H9 (cell line): Measurements from ENCODE around the gene MERTK. TPM values are rescaled to one million over a fixed set of nuclear protein-coding genes. Genes with fewer than 3 reads are reported as not detected.

Source experiments
- DNase-seq: peaks from one replicate; pipeline ENCODE4 v3.0.0-alpha.2; 2017
- H2AFZ ChIP-seq: one replicate; pipeline ENCODE4 v1.6.1; 2013; ENCODE audit warnings: mild to moderate bottlenecking, low read length, control low read depth, moderate library complexity
- H2AK5ac ChIP-seq: 2 replicates; pipeline ENCODE4 v1.6.1; 2013; ENCODE audit warnings: low read length, control low read depth, mixed read lengths; ENCODE audit not compliant: insufficient read length
- H2BK120ac ChIP-seq: one replicate; pipeline ENCODE4 v1.6.1; 2013; ENCODE audit warnings: low read depth, mild to moderate bottlenecking, low read length, control low read depth, inconsistent platforms; ENCODE audit not compliant: poor library complexity, severe bottlenecking
- H2BK12ac ChIP-seq: 2 replicates; pipeline ENCODE4 v1.6.1; 2013; ENCODE audit warnings: low read length, control low read depth, mixed read lengths, low read depth; ENCODE audit not compliant: insufficient read length
- H2BK15ac ChIP-seq: 2 replicates; pipeline ENCODE4 v1.6.1; 2013; ENCODE audit warnings: low read depth, low read length, control low read depth
- H2BK20ac ChIP-seq: one replicate; pipeline ENCODE4 v1.6.1; 2013; ENCODE audit warnings: low read depth, mild to moderate bottlenecking, low read length, control low read depth, inconsistent platforms; ENCODE audit not compliant: poor library complexity, severe bottlenecking
- H2BK5ac ChIP-seq: 2 replicates; pipeline ENCODE4 v1.6.1; 2013; ENCODE audit warnings: low read length, control low read depth, mixed read lengths; ENCODE audit not compliant: insufficient read length
- H3K14ac ChIP-seq: 2 replicates; pipeline ENCODE4 v1.6.1; 2013; ENCODE audit warnings: low read length, control low read depth; ENCODE audit not compliant: insufficient read depth
- H3K18ac ChIP-seq: 2 replicates; pipeline ENCODE4 v1.6.1; 2013; ENCODE audit warnings: low read depth, mild to moderate bottlenecking, mixed read lengths, low read length, control low read depth; ENCODE audit not compliant: insufficient read length
- H3K23ac ChIP-seq: 2 replicates; pipeline ENCODE4 v1.6.1; 2013; ENCODE audit warnings: low read length, control low read depth, mixed read lengths, low read depth; ENCODE audit not compliant: insufficient read length
- H3K23me2 ChIP-seq: 2 replicates; pipeline ENCODE4 v1.6.1; 2013; ENCODE audit warnings: low read depth, mild to moderate bottlenecking, mixed read lengths, low read length, control low read depth; ENCODE audit not compliant: insufficient read length, poor library complexity, severe bottlenecking
- H3K27ac ChIP-seq: 2 replicates; pipeline ENCODE4 v1.5.1; 2013; ENCODE audit warnings: low read length, control low read depth, mixed read lengths, low read depth; ENCODE audit not compliant: insufficient read length
- H3K27me3 ChIP-seq: 2 replicates; pipeline ENCODE4 v1.6.1; 2013; ENCODE audit warnings: low read length, control low read depth, inconsistent platforms; ENCODE audit not compliant: insufficient read depth
- H3K4ac ChIP-seq: 2 replicates; pipeline ENCODE4 v1.6.1; 2013; ENCODE audit warnings: low read depth, mild to moderate bottlenecking, control low read depth, inconsistent platforms, low read length, moderate library complexity
- H3K4me1 ChIP-seq: 2 replicates; pipeline ENCODE4 v1.6.1; 2013; ENCODE audit warnings: low read length, control low read depth, inconsistent platforms; ENCODE audit not compliant: insufficient read depth
- H3K4me2 ChIP-seq: 2 replicates; pipeline ENCODE4 v1.6.1; 2013; ENCODE audit warnings: low read length, control low read depth, mixed read lengths; ENCODE audit not compliant: insufficient read length, insufficient read depth
- H3K56ac ChIP-seq: 2 replicates; pipeline ENCODE4 v1.6.1; 2013; ENCODE audit warnings: low read depth, mild to moderate bottlenecking, mixed read lengths, low read length, control low read depth; ENCODE audit not compliant: insufficient read length
- H3K79me1 ChIP-seq: 2 replicates; pipeline ENCODE4 v1.6.1; 2013; ENCODE audit warnings: low read depth, mild to moderate bottlenecking, moderate library complexity, low read length, control low read depth, inconsistent platforms; ENCODE audit not compliant: insufficient read depth, poor library complexity, severe bottlenecking
- H3K79me2 ChIP-seq: 2 replicates; pipeline ENCODE4 v1.6.1; 2013; ENCODE audit warnings: low read length, control low read depth, inconsistent platforms; ENCODE audit not compliant: insufficient read depth
- H3K9ac ChIP-seq: 2 replicates; pipeline ENCODE4 v1.6.1; 2013; ENCODE audit warnings: low read length, control low read depth, mixed read lengths; ENCODE audit not compliant: insufficient read length; ENCODE audit errors: extremely low read depth
- H3K9me3 ChIP-seq: one replicate; pipeline ENCODE4 v1.6.1; 2013; ENCODE audit warnings: low read depth, low read length, inconsistent platforms; ENCODE audit not compliant: control insufficient read depth
- H3T11ph ChIP-seq: one replicate; pipeline ENCODE4 v1.6.1; 2013; ENCODE audit warnings: mild to moderate bottlenecking, low read length, control low read depth, inconsistent platforms
- H4K20me1 ChIP-seq: one replicate; pipeline ENCODE4 v1.6.1; 2013; ENCODE audit not compliant: control insufficient read depth, insufficient read length, insufficient read depth
- H4K5ac ChIP-seq: 2 replicates; pipeline ENCODE4 v1.6.1; 2013; ENCODE audit warnings: low read depth, mild to moderate bottlenecking, mixed read lengths, low read length, control low read depth; ENCODE audit not compliant: insufficient read length
- H4K8ac ChIP-seq: replicated peaks from 2 replicates; pipeline ENCODE4 v1.6.1; 2013; ENCODE audit warnings: low read length, control low read depth, mixed read lengths, low read depth; ENCODE audit not compliant: insufficient read length
- H4K91ac ChIP-seq: 2 replicates; pipeline ENCODE4 v1.6.1; 2013; ENCODE audit warnings: low read depth, mild to moderate bottlenecking, moderate library complexity, mixed read lengths, low read length, control low read depth; ENCODE audit not compliant: insufficient read length
- H3K27ac Mint-ChIP-seq, 3 experiments: 2 replicates in 2 of 3; 3 replicates in 1 of 3; pipeline ENCODE4 v1.8.0; 2020 to 2021; ENCODE audit warnings: mixed read lengths in 3 of 3, mild to moderate bottlenecking in 1 of 3, moderate library complexity in 1 of 3
- H3K27me3 Mint-ChIP-seq: 2 replicates; pipeline ENCODE4 v1.8.0; 2021; ENCODE audit warnings: low read depth, mild to moderate bottlenecking, moderate library complexity, mixed read lengths
- H3K36me3 Mint-ChIP-seq, 3 experiments: 2 replicates in 2 of 3; 3 replicates in 1 of 3; pipeline ENCODE4 v1.8.0; 2020 to 2021; ENCODE audit warnings: low read depth in 3 of 3, mixed read lengths in 3 of 3; ENCODE audit not compliant: insufficient read depth in 1 of 3
- H3K4me1 Mint-ChIP-seq, 2 experiments: 2 replicates each; pipeline ENCODE4 v1.8.0; 2020; ENCODE audit warnings: mixed read lengths in 2 of 2
- H3K4me3 Mint-ChIP-seq, 2 experiments: 2 replicates in 1 of 2; 3 replicates in 1 of 2; pipeline ENCODE4 v1.8.0; 2020 to 2021; ENCODE audit warnings: mild to moderate bottlenecking in 2 of 2, mixed read lengths in 2 of 2, moderate library complexity in 1 of 2
- H3K9me3 Mint-ChIP-seq, 2 experiments: 2 replicates in 1 of 2; 3 replicates in 1 of 2; pipeline ENCODE4 v1.8.0; 2020; ENCODE audit warnings: mild to moderate bottlenecking in 2 of 2, mixed read lengths in 2 of 2, moderate library complexity in 1 of 2
- CTCF ChIP-seq: fragments of 200-600 bp; sonication (generic); conservative IDR thresholded peaks from 3 replicates; pipeline ENCODE4 v1.8.0; 2021; ENCODE audit warnings: antibody characterized with exemption, mild to moderate bottlenecking
- total RNA-seq: library from RNA; stranded (reverse); gene quantifications from 2 replicates; pipeline ENCODE4 v1.2.1, GENCODE V29; 2021

The MERTK gene
- total RNA-seq, 1 experiment from 2014 or later: 4.8 TPM

- Histone ChIP-seq H3K18ac (no peak overlapping the region), H3K27me3 (no peaks in the 10 kb centered on the region), H4K91ac (no peak overlapping the region), H2BK15ac (no peak overlapping the region), H2BK20ac (no peak overlapping the region), H3K4me1 (no peaks in the 10 kb centered on the region), H2BK12ac (no peak overlapping the region), H2BK120ac (no peak overlapping the region), H3K4me2 (no peak overlapping the region), H3K56ac (no peak overlapping the region), H4K5ac (no peak overlapping the region), H3K23me2 (no peaks in the 10 kb centered on the region), H3K23ac (no peak overlapping the region), H3K27ac (no peak overlapping the region), H2BK5ac (no peak overlapping the region), H3K79me2 (no peaks in the 10 kb centered on the region), H2AK5ac (no peak overlapping the region), H4K20me1 (no peaks in the 10 kb centered on the region), H2AFZ (no peak overlapping the region), H3K9ac (no peak overlapping the region), H3K9me3 (no peaks in the 10 kb centered on the region), H3T11ph (no peak overlapping the region), H3K4ac (no peak overlapping the region), H4K8ac (no peak overlapping the region), H3K79me1 (no peaks in the 10 kb centered on the region), H3K14ac (no peak overlapping the region)
- TF ChIP-seq CTCF: no peak
- H3K4me1 Mint-ChIP-seq: peaks cover 37 to 44% of the 10 kb centered on the region in 2 experiments
- peaks cover 4 to 37% (median 9%) of the 10 kb centered on the region in 3 experiments; a peak in 6 of 7 replicates for H3K36me3 Mint-ChIP-seq
- peaks cover 2% of the 10 kb centered on the region; the same call in 1 of the 2 replicates for H3K27me3 Mint-ChIP-seq
- H3K4me3 Mint-ChIP-seq: no peak overlapping the region
- no peak for DNase-seq
- peaks cover 27 to 36% of the 10 kb centered on the region in 2 experiments for H3K9me3 Mint-ChIP-seq
- H3K27ac Mint-ChIP-seq: no peak overlapping the region; a peak in 1 of 7 replicates
These were observed 147.8 kb downstream of the MERTK start for GRCh38 chr2:112046231-112046630.
